GM23248 (cell line): Measurements from ENCODE around the gene COL16A1.

Source experiments
- EZH2 ChIP-seq: fragments of 200-600 bp; sonication (generic); IDR thresholded peaks from 2 replicates; pipeline ENCODE4 v1.6.1; 2018; ENCODE audit warnings: antibody characterized with exemption, mild to moderate bottlenecking; ENCODE audit not compliant: insufficient read depth, poor library complexity, severe bottlenecking
- EZH2phosphoT487 ChIP-seq: fragments of 200-600 bp; sonication (generic); IDR thresholded peaks from 2 replicates; pipeline ENCODE4 v1.6.1; 2018; ENCODE audit warnings: antibody characterized with exemption, moderate library complexity, mild to moderate bottlenecking, low read depth; ENCODE audit not compliant: insufficient read depth

GRCh38 chr1:31718327-31718897, 14.6 kb upstream of the COL16A1 start:
- TF ChIP-seq EZH2 (no peak), EZH2phosphoT487 (no peak)
